CD4-positive, alpha-beta T cell (primary cell): Measurements from ENCODE around the gene DCDC2C. TPM values are rescaled to one million over a fixed set of nuclear protein-coding genes. Genes with fewer than 3 reads are reported as not detected.
"Not testable (repeated sequence)": the region's sequence is repeated elsewhere in the genome, so short reads cannot be mapped to it uniquely, and the experiment has no call there.

Experiments
- ATAC-seq: fragments of 200-7000 bp; cut with Tn5 transposase; one replicate; pipeline ENCODE4 v1.10.0; 2022; ENCODE audit warnings: mild to moderate bottlenecking; ENCODE audit not compliant: poor library complexity
- CTCF ChIA-PET: fragments of 350-600 bp; sonication (Branson Sonifier 250); formaldehyde crosslinking; loops from one replicate; lab custom pipeline; 2021; ENCODE audit warnings: antibody characterized with exemption, inconsistent platforms; lab: Charles Lee
- POLR2A ChIA-PET: fragments of 350-600 bp; sonication (Branson Sonifier 250); formaldehyde crosslinking; loops from one replicate; lab custom pipeline; 2021; ENCODE audit warnings: antibody characterized with exemption, inconsistent platforms; lab: Charles Lee
- DNase-seq, 14 experiments: peaks; one replicate each; pipeline ENCODE4 v3.0.0-alpha.2; 2013 to 2020; ENCODE audit warnings: mixed read lengths in 2 of 14
- H3K27ac ChIP-seq, 2 donors: one replicate each; pipeline versions ENCODE4 v1.5.1 to v1.7.0; 2013; ENCODE audit warnings: low read length in 2 of 2, low read depth in 1 of 2, mild to moderate bottlenecking in 1 of 2
- H3K27me3 ChIP-seq, 2 experiments: 1 replicate in 1 of 2; 2 replicates in 1 of 2; pipeline versions ENCODE4 v1.6.1 to v1.7.0; 2013; ENCODE audit warnings: low read length in 2 of 2, control low read depth in 1 of 2, mild to moderate bottlenecking in 1 of 2, moderate library complexity in 1 of 2; ENCODE audit not compliant: insufficient read depth in 2 of 2, control insufficient read depth in 1 of 2
- H3K36me3 ChIP-seq: one replicate; pipeline ENCODE4 v1.6.1; 2013; ENCODE audit warnings: low read length, control low read depth; ENCODE audit not compliant: insufficient read depth
- H3K4me1 ChIP-seq: one replicate; pipeline ENCODE4 v1.6.1; 2013; ENCODE audit warnings: low read length, control low read depth; ENCODE audit not compliant: insufficient read depth
- H3K4me3 ChIP-seq: one replicate; pipeline ENCODE4 v1.5.1; 2013; ENCODE audit warnings: mild to moderate bottlenecking, low read length, moderate library complexity
- H3K9me3 ChIP-seq, 2 experiments: 1 replicate in 1 of 2; 2 replicates in 1 of 2; pipeline versions ENCODE4 v1.6.1 to v1.7.0; 2013; ENCODE audit warnings: low read length in 2 of 2, mild to moderate bottlenecking in 2 of 2, control low read depth in 1 of 2, moderate library complexity in 1 of 2; ENCODE audit not compliant: control insufficient read depth in 1 of 2, insufficient read depth in 1 of 2
- H3K27ac Mint-ChIP-seq: one replicate; pipeline ENCODE4 v1.8.0; 2020; ENCODE audit warnings: mixed read lengths
- H3K27me3 Mint-ChIP-seq: one replicate; pipeline ENCODE4 v1.8.0; 2021; ENCODE audit warnings: mixed read lengths
- H3K36me3 Mint-ChIP-seq: one replicate; pipeline ENCODE4 v1.8.0; 2021; ENCODE audit warnings: low read depth, mixed read lengths
- H3K4me1 Mint-ChIP-seq: one replicate; pipeline ENCODE4 v1.8.0; 2021; ENCODE audit warnings: low read depth, mixed read lengths
- H3K4me3 Mint-ChIP-seq: one replicate; pipeline ENCODE4 v1.8.0; 2020; ENCODE audit warnings: mild to moderate bottlenecking, mixed read lengths
- H3K9me3 Mint-ChIP-seq: one replicate; pipeline ENCODE4 v1.8.0; 2020; ENCODE audit warnings: mixed read lengths
- intact Hi-C, 2 experiments: fragments of 100-400 bp; cut with DNase I in 1 of 2; cut with micrococcal nuclease in 1 of 2; formaldehyde crosslinking; loops; one replicate each; pipeline versions ENCODE4 v1.15.1 to v1.9.0; 2023 to 2025; cut with DNase I, micrococcal nuclease
- total RNA-seq, 174 experiments: library from RNA in 2 of 174; stranded (reverse) in 2 of 174; gene quantifications; one replicate each; pipeline ENCODE4 v1.2.3 and lab custom pipeline; 2021 to 2026
- TF ChIP-seq, protein P1 (sequence below): fragments of 200-600 bp; IDR thresholded peaks from one replicate; pipeline ENCODE4 v1.8.0; 2022; ENCODE audit warnings: antibody characterized with exemption, mild to moderate bottlenecking

DCDC2C gene
- total RNA-seq, 2 experiments from 2014 or later: not detected

DNA sequence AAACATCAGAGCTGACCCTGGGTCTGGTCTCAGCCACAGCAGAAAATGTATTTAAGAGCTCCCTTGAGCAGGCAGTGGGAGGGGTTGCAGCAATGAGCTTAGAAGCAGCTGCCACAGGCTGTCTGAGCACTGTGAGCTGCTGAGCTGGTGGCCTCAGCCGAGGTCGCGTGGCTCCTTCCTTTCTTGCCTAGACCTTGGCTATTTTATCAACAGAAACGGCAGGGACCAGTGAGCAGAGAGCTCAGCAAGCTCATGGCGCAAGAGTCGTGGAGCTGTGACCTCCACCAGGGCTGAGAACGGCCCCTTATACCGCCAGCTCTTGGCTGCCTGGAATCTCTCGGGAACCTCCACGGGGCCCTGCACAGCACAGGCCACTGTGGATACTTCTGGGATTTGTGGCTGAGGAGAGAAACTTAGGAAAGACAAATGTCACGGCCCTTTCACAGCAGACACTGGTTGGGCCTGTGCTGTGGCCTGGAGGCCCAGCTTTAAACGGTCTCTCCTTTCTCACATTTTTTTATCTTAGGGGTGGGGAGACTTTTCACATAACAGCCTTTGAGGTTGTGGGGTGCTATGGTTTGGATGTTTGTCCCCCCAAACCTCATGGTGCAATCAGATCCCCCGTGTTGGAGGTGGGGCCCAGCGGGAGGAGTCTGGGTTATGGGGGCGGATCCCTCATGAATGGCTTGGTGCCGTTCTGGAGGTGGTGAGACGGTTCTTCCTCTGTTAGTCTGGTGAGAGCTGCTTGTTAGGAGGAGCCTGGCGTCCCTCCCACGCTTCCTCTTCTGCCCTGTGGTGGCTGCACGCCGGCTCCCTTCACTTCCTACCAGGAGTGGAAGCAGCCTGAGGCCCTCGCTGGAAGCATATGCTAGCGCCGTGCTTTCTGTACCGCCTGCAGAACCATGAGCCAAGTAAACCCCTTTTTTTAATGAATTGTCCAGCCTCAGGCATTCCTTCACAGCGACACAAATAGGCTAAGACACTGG, 43.6 kb upstream of the DCDC2C start:
- ChIA-PET CTCF (interaction anchor here (1.1 kb wide), 1 partner anchor 236 kb away, joined by 3 read pairs; no protein-coding TSS in a partner anchor), POLR2A (no interaction called here)
- intact Hi-C loops: loop anchor here in 1 of 2 experiments (10.0 kb wide), 1 partner anchor 85 kb away; the partner anchor contains the start of gene RPS7
- Mint-ChIP-seq H3K36me3 (no peaks in the 10 kb centered on the region), H3K4me3 (no peak overlapping the region), H3K4me1 (peaks cover 4% of the 10 kb centered on the region), H3K9me3 (no peaks in the 10 kb centered on the region), H3K27ac (no peak overlapping the region), H3K27me3 (no peaks in the 10 kb centered on the region)
- peaks cover 2% of the 10 kb centered on the region for H3K4me1 ChIP-seq
- H3K9me3 ChIP-seq: peaks cover 0 to 4% of the 10 kb centered on the region in 2 experiments
- H3K4me3 ChIP-seq: no peak overlapping the region
- H3K36me3 ChIP-seq: no peaks in the 10 kb centered on the region
- ATAC-seq (no peak), DNase-seq (no peak)
- TF ChIP-seq, protein P1, sequence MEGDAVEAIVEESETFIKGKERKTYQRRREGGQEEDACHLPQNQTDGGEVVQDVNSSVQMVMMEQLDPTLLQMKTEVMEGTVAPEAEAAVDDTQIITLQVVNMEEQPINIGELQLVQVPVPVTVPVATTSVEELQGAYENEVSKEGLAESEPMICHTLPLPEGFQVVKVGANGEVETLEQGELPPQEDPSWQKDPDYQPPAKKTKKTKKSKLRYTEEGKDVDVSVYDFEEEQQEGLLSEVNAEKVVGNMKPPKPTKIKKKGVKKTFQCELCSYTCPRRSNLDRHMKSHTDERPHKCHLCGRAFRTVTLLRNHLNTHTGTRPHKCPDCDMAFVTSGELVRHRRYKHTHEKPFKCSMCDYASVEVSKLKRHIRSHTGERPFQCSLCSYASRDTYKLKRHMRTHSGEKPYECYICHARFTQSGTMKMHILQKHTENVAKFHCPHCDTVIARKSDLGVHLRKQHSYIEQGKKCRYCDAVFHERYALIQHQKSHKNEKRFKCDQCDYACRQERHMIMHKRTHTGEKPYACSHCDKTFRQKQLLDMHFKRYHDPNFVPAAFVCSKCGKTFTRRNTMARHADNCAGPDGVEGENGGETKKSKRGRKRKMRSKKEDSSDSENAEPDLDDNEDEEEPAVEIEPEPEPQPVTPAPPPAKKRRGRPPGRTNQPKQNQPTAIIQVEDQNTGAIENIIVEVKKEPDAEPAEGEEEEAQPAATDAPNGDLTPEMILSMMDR: no peak
- no peaks in the 10 kb centered on the region for H3K27me3 ChIP-seq
- no peak overlapping the region for H3K27ac ChIP-seq

DNA sequence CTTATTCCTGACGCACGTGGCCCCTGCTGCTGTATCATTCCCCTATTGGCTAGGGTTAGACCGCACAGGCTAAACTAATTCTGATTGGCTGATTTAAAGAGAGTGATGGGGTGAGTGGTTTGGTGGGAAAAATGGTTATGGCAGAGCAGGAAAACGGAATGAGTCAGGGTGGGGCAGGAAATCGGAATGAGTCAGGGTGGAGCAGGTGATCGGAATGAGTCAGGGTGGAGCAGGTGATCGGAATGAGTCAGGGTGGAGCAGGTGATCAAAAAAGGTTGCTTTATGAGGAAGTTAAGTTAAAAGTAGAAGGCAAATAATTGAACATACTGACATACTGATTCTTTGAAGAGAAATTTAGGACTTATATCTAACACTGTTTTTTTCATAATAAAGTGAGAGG, 42.7 kb upstream of the DCDC2C start:
- H3K9me3 Mint-ChIP-seq, H3K27ac Mint-ChIP-seq, H3K4me1 ChIP-seq, H3K9me3 ChIP-seq, H3K4me3 ChIP-seq, H3K4me3 Mint-ChIP-seq, CTCF ChIA-PET, H3K27me3 Mint-ChIP-seq, H3K27ac ChIP-seq, H3K36me3 Mint-ChIP-seq, POLR2A ChIA-PET, H3K4me1 Mint-ChIP-seq, ATAC-seq, H3K36me3 ChIP-seq, H3K27me3 ChIP-seq, intact Hi-C loops: not testable (repeated sequence)
- DNase-seq: peak in 1 of 14 experiments; percentile 11

DNA sequence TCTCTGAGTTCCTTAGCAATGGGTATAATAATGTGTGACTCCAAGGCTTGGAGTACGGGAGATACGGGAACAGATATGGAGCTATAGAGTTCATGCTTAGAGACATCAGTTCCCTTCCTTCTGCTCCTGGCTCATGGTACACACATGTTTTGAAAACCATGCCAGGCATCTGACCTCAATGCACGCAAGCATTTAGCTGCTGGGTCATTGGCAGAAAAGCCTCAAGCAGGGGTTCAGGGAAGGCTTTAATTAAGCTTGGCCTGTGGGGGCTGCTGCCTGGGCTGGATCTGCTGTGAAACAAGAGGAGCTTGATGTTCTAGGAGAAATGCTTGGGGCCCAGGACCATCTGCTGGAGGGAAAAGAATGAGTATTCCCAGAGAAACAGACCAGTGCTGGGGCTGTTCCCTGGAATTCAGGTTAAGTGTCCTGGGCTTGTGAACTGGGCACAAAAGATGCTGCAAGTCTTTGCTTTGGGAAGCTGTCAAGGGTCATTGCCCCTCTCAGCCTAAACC, 42.2 kb upstream of the DCDC2C start:
- H3K4me3 Mint-ChIP-seq: no peak overlapping the region
- DNase-seq: peak in 1 of 14 experiments; percentile 14
- intact Hi-C loops: no loop called here
- Histone ChIP-seq H3K9me3 (peaks cover 0 to 4% of the 10 kb centered on the region in 2 experiments), H3K4me3 (no peak overlapping the region), H3K27ac (no peak overlapping the region), H3K36me3 (no peaks in the 10 kb centered on the region), H3K4me1 (peaks cover 2% of the 10 kb centered on the region), H3K27me3 (no peaks in the 10 kb centered on the region)
- ATAC-seq: no peak
- H3K9me3 Mint-ChIP-seq: no peaks in the 10 kb centered on the region
- H3K4me1 Mint-ChIP-seq: peaks cover 4% of the 10 kb centered on the region
- no peak overlapping the region for H3K27ac Mint-ChIP-seq
- POLR2A ChIA-PET: no interaction called here
- CTCF ChIA-PET: no interaction called here
- no peaks in the 10 kb centered on the region for H3K27me3 Mint-ChIP-seq
- TF ChIP-seq, protein P1: no peak
- H3K36me3 Mint-ChIP-seq: no peaks in the 10 kb centered on the region
